H1 (cell line): ENCODE results near the gene SHROOM4. TPM values are rescaled to one million over a fixed set of nuclear protein-coding genes. Genes with fewer than 3 reads are reported as not detected.

Experiments
- CTCF ChIA-PET: fragments of 300-600 bp; sonication (Branson Sonifier 250); formaldehyde crosslinking; loops from one replicate; lab custom pipeline; 2021; ENCODE audit not compliant: partially characterized antibody; lab: Charles Lee
- POLR2A ChIA-PET: fragments of 300-600 bp; sonication (Branson Sonifier 250); formaldehyde crosslinking; loops from one replicate; lab custom pipeline; 2021; ENCODE audit warnings: inconsistent platforms; ENCODE audit not compliant: partially characterized antibody; lab: Charles Lee
- DNase-seq, 2 experiments: peaks; one replicate each; pipeline versions ENCODE4 v3.0.0 to v3.0.0-alpha.2; 2010 to 2022; ENCODE audit warnings: low spot score in 2 of 2, low read depth in 1 of 2, mixed read lengths in 1 of 2
- FAIRE-seq: peaks from 2 replicates; lab custom pipeline; 2011; peaks lifted over from hg19 to GRCh38; lab: Jason Lieb, UNC
- H2AFZ ChIP-seq: 2 replicates; pipeline ENCODE4 v1.8.1; 2012; ENCODE audit warnings: low read length, inconsistent platforms
- H2AK5ac ChIP-seq: 2 replicates; pipeline ENCODE4 v1.6.1; 2013; ENCODE audit warnings: low read depth, low read length
- H2BK120ac ChIP-seq: replicated peaks from 2 replicates; pipeline ENCODE3; 2013; ENCODE audit warnings: low read depth, low read length, inconsistent platforms
- H2BK12ac ChIP-seq: 2 replicates; pipeline ENCODE4 v1.6.1; 2013; ENCODE audit warnings: low read depth, low read length
- H2BK15ac ChIP-seq: 2 replicates; pipeline ENCODE4 v1.6.1; 2013; ENCODE audit warnings: low read length
- H2BK20ac ChIP-seq: 2 replicates; pipeline ENCODE4 v1.6.1; 2013; ENCODE audit warnings: low read length
- H2BK5ac ChIP-seq: 2 replicates; pipeline ENCODE4 v1.6.1; 2013; ENCODE audit warnings: low read depth, low read length
- H3K14ac ChIP-seq: 2 replicates; pipeline ENCODE4 v1.6.1; 2013; ENCODE audit warnings: inconsistent platforms; ENCODE audit not compliant: insufficient read length
- H3K18ac ChIP-seq: 2 replicates; pipeline ENCODE4 v1.6.1; 2013; ENCODE audit warnings: low read length; ENCODE audit errors: extremely low read depth
- H3K23ac ChIP-seq: 2 replicates; pipeline ENCODE4 v1.6.1; 2013; ENCODE audit warnings: inconsistent platforms; ENCODE audit not compliant: insufficient read length
- H3K23me2 ChIP-seq: 2 replicates; pipeline ENCODE4 v1.6.1; 2013; ENCODE audit warnings: low read depth, low read length
- H3K27ac ChIP-seq: 2 replicates; pipeline ENCODE4 v1.6.1; 2011; ENCODE audit warnings: low read depth, low read length, inconsistent platforms
- H3K27me3 ChIP-seq, 4 experiments: replicated peaks in 1 of 4; 1 replicate in 1 of 4; 2 replicates in 3 of 4; pipeline versions ENCODE4 v1.6.1 to v1.8.1; 2011 to 2013; ENCODE audit warnings: low read length in 3 of 4, mild to moderate bottlenecking in 3 of 4, inconsistent platforms in 2 of 4, mixed read lengths in 2 of 4, moderate library complexity in 1 of 4; ENCODE audit not compliant: control insufficient read depth in 3 of 4, insufficient read depth in 3 of 4; ENCODE audit errors: extremely low read depth in 1 of 4
- H3K36me3 ChIP-seq, 4 experiments: 2 replicates each; pipeline versions ENCODE4 v1.6.1 to v1.8.1; 2011 to 2013; ENCODE audit warnings: mild to moderate bottlenecking in 4 of 4, low read length in 3 of 4, moderate library complexity in 2 of 4, control low read depth in 1 of 4, inconsistent platforms in 1 of 4; ENCODE audit not compliant: insufficient read depth in 4 of 4, control insufficient read depth in 2 of 4
- H3K4ac ChIP-seq: replicated peaks from 2 replicates; pipeline ENCODE3; 2013; ENCODE audit warnings: low read length, low read depth, mixed read lengths, inconsistent platforms; ENCODE audit not compliant: insufficient read length
- H3K4me1 ChIP-seq, 4 experiments: replicated peaks in 1 of 4; 1 replicate in 1 of 4; 2 replicates in 3 of 4; pipeline versions ENCODE4 v1.6.1 to v1.8.1; 2011 to 2013; ENCODE audit warnings: low read length in 3 of 4, inconsistent platforms in 2 of 4, mixed read lengths in 1 of 4; ENCODE audit not compliant: insufficient read depth in 4 of 4, control insufficient read depth in 3 of 4
- H3K4me2 ChIP-seq, 2 experiments: 2 replicates each; pipeline versions ENCODE4 v1.6.1 to v1.8.1; 2011 to 2013; ENCODE audit warnings: low read depth in 2 of 2, low read length in 2 of 2, control low read depth in 1 of 2, inconsistent platforms in 1 of 2, mild to moderate bottlenecking in 1 of 2; ENCODE audit not compliant: insufficient read depth in 1 of 2
- H3K4me3 ChIP-seq, 4 experiments: fragments of 200-600, 300-600 bp in 1 of 4; sonication (generic), shearing (Covaris generic), sonication (Bioruptor Twin) in 1 of 4; 2 replicates each; pipeline versions ENCODE4 v1.5.1 to v1.8.1; 2011 to 2016; ENCODE audit warnings: low read length in 4 of 4, low read depth in 3 of 4, control low read depth in 2 of 4, inconsistent platforms in 2 of 4, mild to moderate bottlenecking in 2 of 4, mixed read lengths in 1 of 4, moderate library complexity in 1 of 4; ENCODE audit not compliant: insufficient read depth in 2 of 4; ENCODE audit errors: extremely low read depth in 1 of 4
- H3K56ac ChIP-seq: replicated peaks from 2 replicates; pipeline ENCODE3; 2013; ENCODE audit warnings: low read depth, mild to moderate bottlenecking, mixed read lengths, low read length, inconsistent platforms; ENCODE audit not compliant: insufficient read length
- H3K79me1 ChIP-seq: 2 replicates; pipeline ENCODE4 v1.6.1; 2013; ENCODE audit warnings: low read depth, low read length, control low read depth
- H3K79me2 ChIP-seq, 2 experiments: 2 replicates each; pipeline versions ENCODE4 v1.6.1 to v1.8.1; 2012 to 2013; ENCODE audit warnings: low read length in 2 of 2, mild to moderate bottlenecking in 2 of 2, inconsistent platforms in 1 of 2; ENCODE audit not compliant: insufficient read depth in 2 of 2, control insufficient read depth in 1 of 2
- H3K9ac ChIP-seq, 4 experiments: replicated peaks in 1 of 4; 1 replicate in 1 of 4; 2 replicates in 3 of 4; pipeline versions ENCODE4 v1.6.1 to v1.8.1; 2011 to 2013; ENCODE audit warnings: low read depth in 3 of 4, low read length in 3 of 4, control low read depth in 2 of 4, mild to moderate bottlenecking in 2 of 4, moderate library complexity in 2 of 4, inconsistent platforms in 1 of 4; ENCODE audit errors: extremely low read depth in 1 of 4
- H3K9me3 ChIP-seq, 2 experiments: 2 replicates each; pipeline versions ENCODE4 v1.6.1 to v1.8.1; 2012 to 2013; ENCODE audit warnings: mild to moderate bottlenecking in 2 of 2, moderate library complexity in 2 of 2, control low read depth in 1 of 2, inconsistent platforms in 1 of 2, low read depth in 1 of 2, low read length in 1 of 2, mixed read lengths in 1 of 2; ENCODE audit not compliant: insufficient read depth in 2 of 2
- H4K20me1 ChIP-seq, 2 experiments: replicated peaks in 1 of 2; 2 replicates each; pipeline versions ENCODE3 to v1.8.1; 2011 to 2013; ENCODE audit warnings: inconsistent platforms in 2 of 2, low read length in 2 of 2, mild to moderate bottlenecking in 1 of 2; ENCODE audit not compliant: insufficient read depth in 2 of 2, control insufficient read depth in 1 of 2
- H4K5ac ChIP-seq: 2 replicates; pipeline ENCODE4 v1.6.1; 2013; ENCODE audit warnings: low read length, low read depth, mixed read lengths, inconsistent platforms; ENCODE audit not compliant: insufficient read length
- H4K8ac ChIP-seq: 2 replicates; pipeline ENCODE4 v1.8.0; 2013; ENCODE audit warnings: mild to moderate bottlenecking, moderate library complexity, low read length, inconsistent platforms; ENCODE audit not compliant: insufficient read depth; ENCODE audit errors: extremely low read depth
- H4K91ac ChIP-seq: replicated peaks from 2 replicates; pipeline ENCODE3; 2013; ENCODE audit warnings: low read length, mixed read lengths, inconsistent platforms; ENCODE audit not compliant: insufficient read length
- ATF2 ChIP-seq: IDR thresholded peaks from 2 replicates; pipeline ENCODE4 v1.6.1; 2012; ENCODE audit warnings: low read length, inconsistent platforms
- CBX5 ChIP-seq: fragments of 300-800, 300-1000 bp; sonication (generic); IDR thresholded peaks from 2 replicates; pipeline ENCODE4 v1.7.1; 2016; ENCODE audit warnings: antibody characterized with exemption, low read length, low read depth
- NANOG ChIP-seq: IDR thresholded peaks from 2 replicates; pipeline ENCODE4 v1.6.1; 2011; ENCODE audit warnings: low read length, low read depth, mild to moderate bottlenecking, inconsistent platforms; ENCODE audit not compliant: insufficient read depth, poor library complexity, severe bottlenecking
- POLR2AphosphoS5 ChIP-seq: IDR thresholded peaks from 2 replicates; pipeline ENCODE4 v1.6.1; 2011; ENCODE audit warnings: low read depth, low read length
- SIN3A ChIP-seq, 2 experiments: IDR thresholded peaks in 1 of 2; conservative IDR thresholded peaks in 1 of 2; 2 replicates each; pipeline ENCODE4 v1.6.1; 2011 to 2012; ENCODE audit warnings: low read length in 2 of 2, improper control_type of control experiment in 1 of 2, low read depth in 1 of 2, mild to moderate bottlenecking in 1 of 2
- WGBS, 2 experiments: shearing (Covaris generic) in 1 of 2; methylation state at CpG; one replicate each; pipeline versions ENCODE4 v1.1.6 to v1.1.7; 2013 to 2015; ENCODE audit warnings: low lambda C conversion rate in 2 of 2, mixed read lengths in 2 of 2, inconsistent platforms in 1 of 2, low coverage in 1 of 2, missing lambda C conversion rate in 1 of 2; ENCODE audit not compliant: insufficient replicate concordance in 2 of 2, insufficient coverage in 1 of 2, insufficient read length in 1 of 2; ENCODE audit errors: extremely low coverage in 1 of 2, missing lambda C conversion rate in 1 of 2; 5-methylcytosine and 5-hydroxymethylcytosine counted together
- polyA plus RNA-seq, 7 experiments: library from polyadenylated mRNA; depleted of rRNA in 3 of 7; stranded (reverse) in 5 of 7; unstranded in 2 of 7; fragments of >200 nt in 5 of 7; fragments of 200-250 nt in 2 of 7; gene quantifications; 1 replicate in 5 of 7; 2 replicates in 1 of 7; 4 replicates in 1 of 7; pipeline versions ENCODE4 v1.2.1 to v1.2.3, GENCODE V29; 2011 to 2013; ENCODE audit warnings: missing spikeins in 2 of 7, mixed read lengths in 2 of 7
- total RNA-seq: library from RNA; stranded (reverse); fragmentation: NEBNext Ultra II Directional; extraction: Animal tissue kit (Norgen Biotek cat#: 25700); gene quantifications from 2 replicates; pipeline ENCODE4 v1.2.1, GENCODE V29; 2021

SHROOM4 gene
- total and polyA plus RNA-seq, 2 of the 8 experiments (the other 6 are each of a cell fraction or from before 2014, with no cell fraction given): 1.6 to 5.6 TPM

GRCh38 chrX:50712777-50713176, 101.2 kb downstream of the SHROOM4 start:
- H2BK12ac ChIP-seq: no peak overlapping the region
- no peak overlapping the region for H4K91ac ChIP-seq
- no peak overlapping the region for H2BK120ac ChIP-seq
- peaks cover 2 to 11% (median 4%) of the 10 kb centered on the region in 4 experiments; a peak in 6 of 7 replicates for H3K4me1 ChIP-seq
- H2BK15ac ChIP-seq: no peak overlapping the region
- no peak overlapping the region for H4K5ac ChIP-seq
- no peak overlapping the region for H2BK5ac ChIP-seq
- no peaks in the 10 kb centered on the region for H3K79me2 ChIP-seq
- H3K4me2 ChIP-seq: no peak overlapping the region; a peak in 1 of 4 replicates
- no peak overlapping the region for H3K27ac ChIP-seq
- no peaks in the 10 kb centered on the region for H3K9me3 ChIP-seq
- no peak overlapping the region for H3K9ac ChIP-seq
- H3K79me1 ChIP-seq: no peaks in the 10 kb centered on the region
- no peaks in the 10 kb centered on the region for H4K20me1 ChIP-seq
- no peak for TF ChIP-seq POLR2AphosphoS5
- TF ChIP-seq SIN3A (conservative IDR thresholded peaks at IDR 0.05 in 1 of 2, IDR thresholded peaks at IDR 0.05 in 1 of 2; ENCODE audit: low read depth in 1 of 2, low read length in 2 of 2): no peak
- TF ChIP-seq NANOG: no peak
- TF ChIP-seq CBX5: no peak
- TF ChIP-seq ATF2: no peak
- no peak overlapping the region for H2AK5ac ChIP-seq
- no peaks in the 10 kb centered on the region for H3K36me3 ChIP-seq
- H2BK20ac ChIP-seq: no peak overlapping the region
- 0 out of 7 replicates have a peak, but pooled peaks cover 0 to 3% (median 0%) of the 10 kb centered on the region in 4 experiments for H3K27me3 ChIP-seq
- H3K4me3 ChIP-seq: no peak overlapping the region
- H2AFZ ChIP-seq: no peak overlapping the region
- ChIA-PET POLR2A (interaction anchor here (1.4 to 1.5 kb wide), 2 partner anchors 9 to 14 kb away, joined by 5 to 6 read pairs; no protein-coding TSS in a partner anchor), CTCF (interaction anchor here (1.0 kb wide), 1 partner anchor 276 kb away, joined by 3 read pairs; no protein-coding TSS in a partner anchor)
- no peak overlapping the region for H3K14ac ChIP-seq
- no peak overlapping the region; the same call in 1 of the 2 replicates for H3K18ac ChIP-seq
- H3K23ac ChIP-seq: no peak overlapping the region
- H4K8ac ChIP-seq: no peak overlapping the region
- no peak overlapping the region for H3K4ac ChIP-seq
- DNase-seq: no peak
- 54% methylated on average over 5 of the region's 6 CpGs; no CpG with 5 or more reads in 1 of the 2 experiments for WGBS, 2 experiments
- FAIRE-seq: no peak
- no peaks in the 10 kb centered on the region for H3K23me2 ChIP-seq
- H3K56ac ChIP-seq: no peak overlapping the region
